Keratinocyte (primary cell): ENCODE measurements around the gene GIMAP7.

Experiments used
- CTCF ChIP-seq, 3 experiments: IDR thresholded peaks in 1 of 3; conservative IDR thresholded peaks in 1 of 3; optimal IDR thresholded peaks in 1 of 3; 2 replicates in 2 of 3; 3 replicates in 1 of 3; pipeline versions ENCODE3 to v1.5.1; 2011; ENCODE audit warnings: low read length in 3 of 3, mild to moderate bottlenecking in 3 of 3, moderate library complexity in 2 of 3, control low read depth in 1 of 3, inconsistent platforms in 1 of 3; ENCODE audit not compliant: insufficient read depth in 2 of 3; ENCODE audit errors: extremely low read depth in 1 of 3
- EZH2 ChIP-seq: IDR thresholded peaks from one replicate; pipeline ENCODE4 v1.6.1; 2012; ENCODE audit warnings: inconsistent platforms, mild to moderate bottlenecking, low read length, moderate library complexity

DNA sequence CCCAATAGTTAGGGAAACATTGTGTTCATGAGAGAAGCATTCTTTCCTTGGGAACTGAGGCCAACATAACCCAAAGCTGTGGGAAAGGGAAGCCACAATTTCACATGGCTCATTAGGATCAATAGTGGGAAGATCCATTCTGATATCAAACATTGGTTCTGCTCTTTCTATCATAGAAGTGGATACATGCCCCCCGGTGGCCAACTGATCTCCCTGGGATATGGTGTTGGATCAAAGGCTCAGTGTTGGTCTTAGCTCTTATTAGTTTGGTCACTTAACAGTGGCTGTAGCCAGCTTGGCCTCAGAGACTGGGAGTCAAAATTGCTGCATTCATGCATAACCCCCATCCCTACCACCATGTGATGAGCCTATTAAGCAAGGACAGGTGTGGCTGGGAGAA, 45.8 kb downstream of the GIMAP7 start:
- TF ChIP-seq CTCF (optimal IDR thresholded peaks at IDR 0.05 in 1 of 3, IDR thresholded peaks at IDR 0.05 in 1 of 3, conservative IDR thresholded peaks at IDR 0.05 in 1 of 3; ENCODE audit: extremely low read depth in 1 of 3, insufficient read depth in 2 of 3, low read length in 3 of 3) (no peak), EZH2 (no peak)
